Right lobe of liver (tissue), 4 donors: Measurements from ENCODE around the gene WDFY4.

ENCODE experiments used
- CTCF ChIP-seq, 4 donors: fragments of 200-600 bp in 3 of 4; fragments of 450-650 bp in 1 of 4; IDR thresholded peaks; one replicate each; pipeline versions ENCODE4 v1.5.1 to v1.8.0; 2016 to 2022; ENCODE audit warnings: antibody characterized with exemption in 4 of 4, mild to moderate bottlenecking in 2 of 4
- POLR2A ChIP-seq: fragments of 450-650 bp; IDR thresholded peaks from one replicate; pipeline ENCODE4 v1.6.1; 2017; ENCODE audit warnings: antibody characterized with exemption, mild to moderate bottlenecking
- donor health status: DM: no; HTN: no; CAD: no.
- donor health status: DM: no; HTN: no; CAD: no.
- donor health status: DM: no; HTN: yes; CAD: no.

DNA sequence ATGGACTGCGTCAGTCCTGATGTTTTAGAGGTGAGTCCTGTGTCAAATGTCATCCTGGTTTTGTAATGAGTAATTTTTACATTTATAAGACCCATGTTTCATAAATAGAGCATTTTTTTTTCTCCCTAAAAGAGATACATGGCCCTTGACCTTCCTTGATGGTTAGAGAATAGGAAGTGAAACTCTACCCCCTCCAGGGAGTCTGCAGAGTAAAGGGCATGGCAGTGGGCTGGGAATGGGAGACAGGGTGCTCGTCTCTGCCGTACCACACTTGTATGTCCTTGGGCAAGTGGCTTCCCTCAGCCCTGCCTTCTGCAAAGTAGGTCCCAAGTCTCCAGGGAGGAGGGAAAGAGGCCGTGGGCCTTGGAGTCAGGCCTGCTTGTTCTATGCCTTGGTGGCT, 63.9 kb downstream of the WDFY4 start:
- TF ChIP-seq CTCF (IDR thresholded peaks at IDR 0.05) (no peak), POLR2A (no peak)
